Measurements from ENCODE around the gene ARHGEF3. TPM values are rescaled to one million over a fixed set of nuclear protein-coding genes. Genes with fewer than 3 reads are reported as not detected.

ARHGEF3 gene
- polyA plus RNA-seq, 1 donor from 2014 or later: 4.1 TPM

DNA sequence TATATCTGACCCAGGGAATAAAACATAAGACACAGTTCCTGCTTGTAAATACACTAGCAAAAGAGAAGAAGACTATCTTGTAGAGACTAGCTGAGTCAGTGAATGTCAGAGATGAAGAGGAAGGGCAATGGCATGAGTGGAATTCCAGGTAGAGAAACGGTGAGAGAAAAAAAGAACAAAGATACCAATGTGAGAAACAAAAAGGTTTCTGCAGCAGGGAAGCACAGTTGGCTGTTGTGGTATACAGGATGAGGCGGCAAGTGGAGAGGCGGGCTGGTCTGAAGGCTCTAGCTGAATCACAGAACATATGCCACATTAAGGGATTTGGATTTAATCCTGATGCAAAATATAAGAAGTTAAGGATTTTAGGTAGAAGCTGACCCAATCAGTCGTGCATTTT, 101.6 kb downstream of the ARHGEF3 start:
- no peaks in the 10 kb centered on the region for H3K9me3 ChIP-seq (ENCODE audit: low read length)
- H3K36me3 ChIP-seq (ENCODE audit: insufficient read depth, low read length): no peaks in the 10 kb centered on the region
- H3K79me2 ChIP-seq (replicated peaks; ENCODE audit: insufficient read depth, low read length): no peaks in the 10 kb centered on the region
- no peak overlapping the region for H3K9ac ChIP-seq (ENCODE audit: low read length)
- H3K27me3 ChIP-seq (ENCODE audit: insufficient read depth, low read depth, low read length): no peaks in the 10 kb centered on the region
- no peaks in the 10 kb centered on the region for H3K9me2 ChIP-seq (ENCODE audit: insufficient read depth, low read length)
- H3K4me3 ChIP-seq (ENCODE audit: low read length): no peak overlapping the region
- H2AFZ ChIP-seq (ENCODE audit: low read depth, low read length): no peak overlapping the region
- no peaks in the 10 kb centered on the region for H4K20me1 ChIP-seq (ENCODE audit: insufficient read depth)
- TF ChIP-seq, protein P1, sequence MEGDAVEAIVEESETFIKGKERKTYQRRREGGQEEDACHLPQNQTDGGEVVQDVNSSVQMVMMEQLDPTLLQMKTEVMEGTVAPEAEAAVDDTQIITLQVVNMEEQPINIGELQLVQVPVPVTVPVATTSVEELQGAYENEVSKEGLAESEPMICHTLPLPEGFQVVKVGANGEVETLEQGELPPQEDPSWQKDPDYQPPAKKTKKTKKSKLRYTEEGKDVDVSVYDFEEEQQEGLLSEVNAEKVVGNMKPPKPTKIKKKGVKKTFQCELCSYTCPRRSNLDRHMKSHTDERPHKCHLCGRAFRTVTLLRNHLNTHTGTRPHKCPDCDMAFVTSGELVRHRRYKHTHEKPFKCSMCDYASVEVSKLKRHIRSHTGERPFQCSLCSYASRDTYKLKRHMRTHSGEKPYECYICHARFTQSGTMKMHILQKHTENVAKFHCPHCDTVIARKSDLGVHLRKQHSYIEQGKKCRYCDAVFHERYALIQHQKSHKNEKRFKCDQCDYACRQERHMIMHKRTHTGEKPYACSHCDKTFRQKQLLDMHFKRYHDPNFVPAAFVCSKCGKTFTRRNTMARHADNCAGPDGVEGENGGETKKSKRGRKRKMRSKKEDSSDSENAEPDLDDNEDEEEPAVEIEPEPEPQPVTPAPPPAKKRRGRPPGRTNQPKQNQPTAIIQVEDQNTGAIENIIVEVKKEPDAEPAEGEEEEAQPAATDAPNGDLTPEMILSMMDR (IDR thresholded peaks at IDR 0.05; ENCODE audit: poor library complexity, severe bottlenecking): no peak
- TF ChIP-seq SMC3 (conservative IDR thresholded peaks at IDR 0.05; ENCODE audit: poor library complexity): no peak
- no peak for TF ChIP-seq POLR2AphosphoS5 (IDR thresholded peaks at IDR 0.05)
- TF ChIP-seq RAD21 (conservative IDR thresholded peaks at IDR 0.05): no peak
- TF ChIP-seq TAF1 (IDR thresholded peaks at IDR 0.05; ENCODE audit: low read depth): no peak
- TF ChIP-seq EZH2 (IDR thresholded peaks at IDR 0.05; ENCODE audit: borderline replicate concordance, insufficient read depth, low read length, poor library complexity, severe bottlenecking): no peak
- no peak for TF ChIP-seq MXI1 (conservative IDR thresholded peaks at IDR 0.05; ENCODE audit: poor library complexity, severe bottlenecking)
- no peak for TF ChIP-seq EP300 (conservative IDR thresholded peaks at IDR 0.05; ENCODE audit: poor library complexity, severe bottlenecking)
- no peak for TF ChIP-seq REST (IDR thresholded peaks at IDR 0.05; ENCODE audit: borderline replicate concordance)
- no peaks in the 10 kb centered on the region for H3F3A ChIP-seq (ENCODE audit: insufficient read depth, low read length, poor library complexity, severe bottlenecking)
- no peak overlapping the region for H3K4me2 ChIP-seq (ENCODE audit: low read length)
- no peak overlapping the region for H3K27ac ChIP-seq (ENCODE audit: low read length)

DNA sequence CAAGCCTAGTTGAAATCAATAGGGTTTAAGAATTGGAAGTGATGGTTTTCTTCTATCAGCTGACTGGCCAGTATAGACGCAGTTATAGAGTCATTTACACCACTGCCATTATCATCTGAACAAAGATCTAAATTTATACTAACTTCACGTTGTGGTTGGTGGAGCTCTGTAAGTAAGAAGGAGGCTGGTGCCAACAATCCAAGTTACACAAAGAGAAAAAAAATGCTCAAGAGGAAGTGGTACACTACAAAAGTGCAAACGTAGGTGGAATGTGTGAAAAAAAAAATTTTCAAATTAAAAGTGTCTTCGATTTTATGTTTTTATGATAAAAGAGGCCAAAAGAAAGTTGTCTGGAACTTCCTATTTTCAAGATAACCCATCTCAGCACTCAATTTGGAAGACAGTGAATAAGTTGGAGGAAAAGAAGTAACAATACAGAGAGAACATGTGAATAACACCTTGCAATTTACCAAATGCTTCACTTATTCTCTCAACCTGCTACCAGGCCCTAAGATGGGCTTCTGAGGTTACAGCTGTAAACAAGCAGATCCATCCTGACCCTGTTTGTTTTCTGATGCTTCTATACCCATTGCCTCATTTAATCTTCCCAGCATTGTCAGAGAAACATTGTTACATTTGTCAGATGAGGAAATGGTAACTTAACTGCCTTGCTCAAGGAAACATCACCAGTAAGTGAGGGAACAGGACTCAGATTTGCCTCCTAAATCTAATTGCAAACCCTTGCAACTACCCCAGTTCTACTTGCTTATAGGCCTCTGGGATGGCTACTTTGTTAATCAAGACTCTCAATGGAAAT, 106.7 kb downstream of the ARHGEF3 start:
- Histone ChIP-seq H3K36me3 (ENCODE audit: insufficient read depth, low read length) (no peaks in the 10 kb centered on the region), H3K4me3 (ENCODE audit: low read length) (no peak overlapping the region), H3F3A (ENCODE audit: insufficient read depth, low read length, poor library complexity, severe bottlenecking) (no peaks in the 10 kb centered on the region), H2AFZ (ENCODE audit: low read depth, low read length) (no peak overlapping the region), H4K20me1 (ENCODE audit: insufficient read depth) (no peaks in the 10 kb centered on the region), H3K4me2 (ENCODE audit: low read length) (no peak overlapping the region), H3K27ac (ENCODE audit: low read length) (no peak overlapping the region), H3K79me2 (replicated peaks; ENCODE audit: insufficient read depth, low read length) (no peaks in the 10 kb centered on the region), H3K9me3 (ENCODE audit: low read length) (no peaks in the 10 kb centered on the region), H3K9ac (ENCODE audit: low read length) (no peak overlapping the region), H3K27me3 (ENCODE audit: insufficient read depth, low read depth, low read length) (no peaks in the 10 kb centered on the region), H3K9me2 (ENCODE audit: insufficient read depth, low read length) (no peaks in the 10 kb centered on the region)
- TF ChIP-seq SMC3 (conservative IDR thresholded peaks at IDR 0.05; ENCODE audit: poor library complexity) (no peak), REST (IDR thresholded peaks at IDR 0.05; ENCODE audit: borderline replicate concordance) (no peak), EZH2 (IDR thresholded peaks at IDR 0.05; ENCODE audit: borderline replicate concordance, insufficient read depth, low read length, poor library complexity, severe bottlenecking) (no peak), POLR2AphosphoS5 (IDR thresholded peaks at IDR 0.05) (no peak), RAD21 (conservative IDR thresholded peaks at IDR 0.05) (no peak), EP300 (conservative IDR thresholded peaks at IDR 0.05; ENCODE audit: poor library complexity, severe bottlenecking) (no peak), TAF1 (IDR thresholded peaks at IDR 0.05; ENCODE audit: low read depth) (no peak), MXI1 (conservative IDR thresholded peaks at IDR 0.05; ENCODE audit: poor library complexity, severe bottlenecking) (no peak)
- TF ChIP-seq, protein P1 (IDR thresholded peaks at IDR 0.05; ENCODE audit: poor library complexity, severe bottlenecking): no peak
